Lower leg skin (tissue), 3 donors: ENCODE results near the gene TMC5.

ENCODE experiments used
- POLR2A ChIP-seq, 2 donors: fragments of 450-650 bp; IDR thresholded peaks; one replicate each; pipeline ENCODE4 v1.6.1; 2016 to 2017; ENCODE audit warnings: antibody characterized with exemption in 2 of 2, mild to moderate bottlenecking in 1 of 2, moderate library complexity in 1 of 2
- TF ChIP-seq, protein P1 (sequence below), 3 donors: fragments of 450-650 bp; IDR thresholded peaks; one replicate each; pipeline ENCODE4 v1.5.1; 2016; ENCODE audit warnings: antibody characterized with exemption in 3 of 3, mild to moderate bottlenecking in 3 of 3, moderate library complexity in 2 of 3

DNA sequence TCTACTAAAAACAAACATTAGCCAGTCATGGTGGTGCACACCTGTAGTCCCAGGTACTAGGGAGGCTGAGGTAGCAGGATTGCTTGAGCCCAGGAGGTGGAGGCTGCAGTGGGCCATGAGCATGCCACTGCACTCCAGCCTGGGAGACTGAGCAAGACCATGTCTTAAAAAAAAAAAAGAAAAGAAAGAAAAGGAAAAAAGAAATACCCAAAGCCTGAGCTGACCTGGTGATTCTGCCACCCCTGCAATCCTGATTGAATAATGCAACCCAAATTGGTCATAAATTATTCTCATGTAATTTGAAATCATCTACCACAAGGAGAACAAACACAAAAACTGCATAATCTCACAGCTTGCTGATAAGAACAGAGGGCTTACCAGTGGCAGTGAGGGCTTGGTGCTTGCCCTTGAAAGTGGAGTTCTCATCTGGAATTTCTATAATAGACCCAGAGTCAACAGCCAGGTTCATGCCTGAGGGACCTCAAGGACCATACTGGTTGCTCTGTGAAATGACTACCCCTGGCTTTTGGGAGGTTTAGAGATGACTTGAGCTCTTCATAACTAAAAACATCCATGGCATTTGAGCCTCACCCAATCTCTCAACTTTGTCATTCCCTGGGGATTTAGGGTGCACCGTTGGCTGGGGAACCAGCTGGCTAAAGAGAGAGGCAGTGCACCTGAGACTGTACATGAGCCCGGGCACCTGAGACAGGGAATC is 35.4 kb upstream of the TMC5 start:
- TF ChIP-seq, protein P1, sequence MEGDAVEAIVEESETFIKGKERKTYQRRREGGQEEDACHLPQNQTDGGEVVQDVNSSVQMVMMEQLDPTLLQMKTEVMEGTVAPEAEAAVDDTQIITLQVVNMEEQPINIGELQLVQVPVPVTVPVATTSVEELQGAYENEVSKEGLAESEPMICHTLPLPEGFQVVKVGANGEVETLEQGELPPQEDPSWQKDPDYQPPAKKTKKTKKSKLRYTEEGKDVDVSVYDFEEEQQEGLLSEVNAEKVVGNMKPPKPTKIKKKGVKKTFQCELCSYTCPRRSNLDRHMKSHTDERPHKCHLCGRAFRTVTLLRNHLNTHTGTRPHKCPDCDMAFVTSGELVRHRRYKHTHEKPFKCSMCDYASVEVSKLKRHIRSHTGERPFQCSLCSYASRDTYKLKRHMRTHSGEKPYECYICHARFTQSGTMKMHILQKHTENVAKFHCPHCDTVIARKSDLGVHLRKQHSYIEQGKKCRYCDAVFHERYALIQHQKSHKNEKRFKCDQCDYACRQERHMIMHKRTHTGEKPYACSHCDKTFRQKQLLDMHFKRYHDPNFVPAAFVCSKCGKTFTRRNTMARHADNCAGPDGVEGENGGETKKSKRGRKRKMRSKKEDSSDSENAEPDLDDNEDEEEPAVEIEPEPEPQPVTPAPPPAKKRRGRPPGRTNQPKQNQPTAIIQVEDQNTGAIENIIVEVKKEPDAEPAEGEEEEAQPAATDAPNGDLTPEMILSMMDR (IDR thresholded peaks at IDR 0.05): no peak
- TF ChIP-seq POLR2A (IDR thresholded peaks at IDR 0.05): no peak
